Brain microvascular endothelial cell (primary cell): ENCODE data around the gene PRCD.
"Not testable (repeated sequence)": the region's sequence is repeated elsewhere in the genome, so short reads cannot be mapped to it uniquely, and the experiment has no call there.

Source experiments
- DNase-seq: peaks from one replicate; pipeline ENCODE4 v3.0.0-alpha.2; 2020
- H3K27ac ChIP-seq: fragments of 250-450 bp; sonication (Bioruptor Pico); 2 replicates; pipeline ENCODE4 v1.5.1; 2020; ENCODE audit warnings: mild to moderate bottlenecking, moderate library complexity
- H3K27me3 ChIP-seq: fragments of 250-450 bp; sonication (Bioruptor Pico); replicated peaks from 2 replicates; pipeline ENCODE4 v1.5.1; 2020; ENCODE audit warnings: mild to moderate bottlenecking
- H3K36me3 ChIP-seq: fragments of 250-450 bp; sonication (Bioruptor Pico); replicated peaks from 2 replicates; pipeline ENCODE4 v1.5.1; 2020; ENCODE audit warnings: mild to moderate bottlenecking
- H3K4me3 ChIP-seq: 2 replicates; pipeline ENCODE4 v1.5.1; 2011; ENCODE audit warnings: low read depth, mild to moderate bottlenecking, control low read depth, low read length, moderate library complexity
- CTCF ChIP-seq: IDR thresholded peaks from 2 replicates; pipeline ENCODE4 v1.5.1; 2011; ENCODE audit warnings: low read depth, mild to moderate bottlenecking, moderate library complexity, low read length, control low read depth, inconsistent platforms; ENCODE audit errors: missing control alignments
- in situ Hi-C: cut with HindIII; loops from 2 replicates; pipeline ENCODE4 v1.10.0; 2017; ENCODE audit warnings: low sequenced_read_pairs, low pct_ligation_motif_present

The PRCD gene

GRCh38 chr17:76502341-76503211 is 37.3 kb upstream of the PRCD start:
- no peak for DNase-seq
- no peaks in the 10 kb centered on the region for H3K27me3 ChIP-seq
- H3K4me3 ChIP-seq, result no peak overlapping the region
- TF ChIP-seq CTCF, result no peak
- in situ Hi-C loops, result no loop called here
- no peak overlapping the region for H3K27ac ChIP-seq
- no peaks in the 10 kb centered on the region for H3K36me3 ChIP-seq

GRCh38 chr17:76504117-76504516 is 35.7 kb upstream of the PRCD start:
- no peak for DNase-seq
- in situ Hi-C loops, result no loop called here
- no peak overlapping the region for H3K27ac ChIP-seq
- no peak overlapping the region for H3K4me3 ChIP-seq
- no peaks in the 10 kb centered on the region for H3K27me3 ChIP-seq
- no peaks in the 10 kb centered on the region for H3K36me3 ChIP-seq
- TF ChIP-seq CTCF, result no peak

- H3K27ac ChIP-seq, result no peak overlapping the region
Observed at GRCh38 chr17:76506408-76507345, 33.2 kb upstream of the PRCD start.

GRCh38 chr17:76508472-76509063 is 31.3 kb upstream of the PRCD start:
- not testable (repeated sequence) for H3K27me3 ChIP-seq, DNase-seq, H3K4me3 ChIP-seq, H3K36me3 ChIP-seq, H3K27ac ChIP-seq
- in situ Hi-C loops, result loop anchor here (5.0 kb wide), 1 partner anchor 46 kb away; no protein-coding TSS in a partner anchor

More at GRCh38 chr17:76506408-76507345, 33.2 kb upstream of the PRCD start:
- DNase-seq, result peak; percentile 49
- no peak overlapping the region for H3K4me3 ChIP-seq
- no peaks in the 10 kb centered on the region for H3K27me3 ChIP-seq
- no peaks in the 10 kb centered on the region for H3K36me3 ChIP-seq
- in situ Hi-C loops, result loop anchor here (5.0 kb wide), 1 partner anchor 44 kb away; no protein-coding TSS in a partner anchor
- peak; percentile 90 for TF ChIP-seq CTCF

GRCh38 chr17:76510831-76511244 is 29.0 kb upstream of the PRCD start:
- H3K27me3 ChIP-seq, result no peaks in the 10 kb centered on the region
- no peak for TF ChIP-seq CTCF
- in situ Hi-C loops, result no loop called here
- DNase-seq, result no peak
- H3K4me3 ChIP-seq, result no peak overlapping the region
- H3K36me3 ChIP-seq, result no peaks in the 10 kb centered on the region
- H3K27ac ChIP-seq, result no peak overlapping the region
